Stomach (tissue), 9 donors: ENCODE results near the gene MAPK7. TPM values are rescaled to one million over a fixed set of nuclear protein-coding genes. Genes with fewer than 3 reads are reported as not detected.
A peak's percentile ranks its signal among the peaks of the same experiment; 100 is the strongest.

Experiments used
- DNase-seq, 2 donors: peaks; one replicate each; pipeline versions ENCODE4 v3.0.0 to v3.0.0-alpha.2; 2013 to 2019
- H3K27ac ChIP-seq, 5 donors: fragments of 200-600 bp in 4 of 5; sonication (generic) in 4 of 5; one replicate each; pipeline ENCODE4 v1.5.1; 2013 to 2019; ENCODE audit warnings: mild to moderate bottlenecking in 1 of 5, moderate library complexity in 1 of 5
- H3K27me3 ChIP-seq, 3 donors: fragments of 200-600 bp; sonication (generic); one replicate each; pipeline ENCODE4 v1.5.1; 2017 to 2019; ENCODE audit warnings: mixed run types in 1 of 3
- H3K36me3 ChIP-seq, 4 donors: fragments of 200-600 bp; sonication (generic); 1 replicate in 3 of 4; 2 replicates in 1 of 4; pipeline ENCODE4 v1.5.1; 2016 to 2019
- H3K4me1 ChIP-seq, 4 donors: fragments of 200-600 bp; sonication (generic); one replicate each; pipeline ENCODE4 v1.5.1; 2016 to 2019
- H3K4me3 ChIP-seq, 4 donors: fragments of 200-600 bp; sonication (generic) in 3 of 4; one replicate each; pipeline ENCODE4 v1.5.1; 2016 to 2019; ENCODE audit warnings: mild to moderate bottlenecking in 1 of 4
- H3K9me3 ChIP-seq, 4 donors: fragments of 200-600 bp; sonication (generic); one replicate each; pipeline ENCODE4 v1.5.1; 2016 to 2019
- EP300 ChIP-seq: sonication (generic); formaldehyde crosslinking; IDR thresholded peaks from one replicate; pipeline ENCODE4 v1.6.1; 2017; ENCODE audit warnings: antibody characterized with exemption
- POLR2A ChIP-seq, 4 donors: fragments of 450-650 bp; IDR thresholded peaks; one replicate each; pipeline ENCODE4 v1.6.1; 2016; ENCODE audit warnings: antibody characterized with exemption in 4 of 4, control low read depth in 2 of 4, mild to moderate bottlenecking in 1 of 4, moderate library complexity in 1 of 4
- POLR2AphosphoS5 ChIP-seq, 3 donors: sonication (generic); formaldehyde crosslinking; IDR thresholded peaks; one replicate each; pipeline ENCODE4 v1.6.1; 2016; ENCODE audit warnings: antibody characterized with exemption in 3 of 3
- WGBS, 5 donors: extraction: QIAGEN DNeasy Blood & Tissue Kit in 3 of 5; methylation state at CpG; one replicate each; pipeline versions ENCODE4 v1.1.5 to v1.1.7; 2013 to 2018; 5-methylcytosine and 5-hydroxymethylcytosine counted together
- intact Hi-C: fragments of 100-400 bp; cut with DNase I; formaldehyde crosslinking; loops from one replicate; pipeline ENCODE4 v1.15.1; 2023; ENCODE audit warnings: low total_unique reads
- polyA plus RNA-seq, 3 donors: library from polyadenylated mRNA; stranded (reverse); fragments of 200-250 nt; gene quantifications; one replicate each; pipeline ENCODE4 v1.2.3, GENCODE V29; 2013
- total RNA-seq, 5 donors: library from RNA; depleted of rRNA; stranded (reverse); fragments of >200 nt; gene quantifications; one replicate each; pipeline versions ENCODE4 v1.1.0 to v1.2.3, GENCODE V29; 2014 to 2016
- TF ChIP-seq, protein P1 (sequence below), 7 experiments: fragments of 450-650 bp in 4 of 7; fragments of 200-600 bp in 3 of 7; sonication (generic) in 3 of 7; IDR thresholded peaks; one replicate each; pipeline ENCODE4 v1.5.1; 2016 to 2019; ENCODE audit warnings: antibody characterized with exemption in 7 of 7, control low read depth in 2 of 7, mild to moderate bottlenecking in 1 of 7
- donor health status: healthy with polysubstance abuse.
- donor health status: Bipolar disorder and iron deficiency.
- donor health status: healthy.

The MAPK7 gene
- total and polyA plus RNA-seq, 8 donors = 10.3 to 221 (median 30.5) TPM

DNA sequence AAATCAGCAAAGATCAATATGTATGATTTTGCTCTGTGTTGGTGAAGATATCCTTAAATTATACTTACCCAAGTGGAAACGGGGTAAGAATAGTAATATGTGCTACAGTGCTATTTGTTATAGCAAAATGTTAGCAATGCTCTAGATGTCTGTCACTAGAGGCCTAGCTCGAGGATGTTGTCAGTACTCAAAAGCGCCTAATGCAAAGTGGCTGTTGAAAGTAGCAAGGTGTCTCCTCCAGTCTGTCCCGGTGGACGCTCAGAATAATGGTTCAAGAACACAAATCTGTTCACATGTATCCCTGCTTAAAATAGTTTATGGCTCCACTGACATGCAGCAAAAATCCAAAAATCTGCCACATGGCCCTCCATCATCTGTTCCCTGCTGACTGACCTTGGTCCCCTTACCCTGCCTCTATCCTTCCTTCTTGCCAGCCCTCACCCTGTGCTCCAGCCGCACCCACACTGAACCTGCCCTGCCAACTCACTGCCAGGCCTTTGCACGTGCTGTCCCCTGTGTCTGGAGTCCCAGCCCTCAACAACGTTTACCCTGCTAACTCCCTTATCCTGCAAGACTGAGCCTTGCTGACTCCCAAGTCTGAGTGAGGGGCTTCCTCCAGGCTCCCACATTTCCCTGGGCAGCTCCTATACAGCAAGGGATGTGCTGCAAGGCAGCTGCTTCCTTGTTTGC is 23.2 kb downstream of the MAPK7 start:
- Histone ChIP-seq H3K27me3 (no peaks in the 10 kb centered on the region), H3K4me1 (peaks cover 11 to 45% (median 18%) of the 10 kb centered on the region in 4 donors), H3K9me3 (no peaks in the 10 kb centered on the region), H3K27ac (peak overlapping the region in 1 of 5 donors; percentile 40), H3K36me3 (no peaks in the 10 kb centered on the region), H3K4me3 (no peak overlapping the region)
- intact Hi-C loops = no loop called here
- 68 to 79% (median 74%) methylated on average over 8 of the region's 8 CpGs for WGBS, 5 donors
- no peak for TF ChIP-seq POLR2AphosphoS5 (IDR thresholded peaks at IDR 0.05)
- TF ChIP-seq EP300 = no peak
- DNase-seq = no peak

DNA sequence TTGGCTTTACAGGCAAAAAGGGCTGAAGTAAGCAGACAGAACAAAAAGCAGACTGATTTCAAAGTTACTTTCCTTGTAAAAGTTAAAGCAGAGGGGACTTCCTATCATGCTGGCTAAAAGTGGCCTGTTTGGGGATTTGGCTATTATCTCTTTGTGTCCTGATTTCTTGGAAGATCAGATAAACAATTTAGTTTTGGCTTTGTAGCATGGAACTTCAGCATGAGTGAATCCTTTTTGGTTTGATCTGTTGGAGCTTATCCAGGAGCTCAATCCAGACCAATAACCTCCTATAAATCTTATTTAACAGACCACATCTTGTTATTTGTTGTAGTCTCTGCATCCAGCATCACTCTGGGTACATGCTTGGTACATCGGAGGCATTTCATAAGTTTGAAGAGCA is 23.9 kb downstream of the MAPK7 start:
- H3K9me3 ChIP-seq = no peaks in the 10 kb centered on the region
- no peaks in the 10 kb centered on the region for H3K27me3 ChIP-seq
- peaks cover 11 to 44% (median 18%) of the 10 kb centered on the region in 4 donors for H3K4me1 ChIP-seq
- peak overlapping the region in 2 of 5 donors; percentile 14 to 40 for H3K27ac ChIP-seq
- 71 to 93% (median 81%) methylated on average over 1 of the region's 1 CpG for WGBS, 5 donors
- TF ChIP-seq POLR2AphosphoS5 (IDR thresholded peaks at IDR 0.05) = no peak
- intact Hi-C loops = no loop called here
- H3K4me3 ChIP-seq = no peak overlapping the region
- no peaks in the 10 kb centered on the region for H3K36me3 ChIP-seq
- DNase-seq = no peak

DNA sequence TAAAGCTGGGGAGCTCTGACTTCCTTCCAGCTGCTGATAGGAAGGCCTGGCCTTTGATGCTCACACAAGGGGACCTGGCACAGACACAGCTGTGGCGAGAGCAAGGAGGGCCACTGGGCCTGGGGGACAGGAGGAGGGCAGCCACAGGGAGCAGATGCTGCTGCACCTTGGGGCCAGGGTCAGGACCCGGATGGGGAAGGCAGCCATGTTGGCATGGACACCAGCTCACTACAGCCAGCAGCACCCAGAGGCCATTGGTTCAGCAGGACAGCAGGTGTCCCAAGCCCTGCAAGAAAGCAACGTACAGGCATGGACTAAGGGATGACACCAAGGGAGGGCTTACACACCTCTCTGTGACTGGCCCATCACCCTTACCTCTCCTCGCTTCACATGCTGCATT is 24.7 kb downstream of the MAPK7 start:
- intact Hi-C loops = no loop called here
- no peak overlapping the region for H3K27ac ChIP-seq
- no peaks in the 10 kb centered on the region for H3K9me3 ChIP-seq
- DNase-seq = no peak
- H3K27me3 ChIP-seq = no peaks in the 10 kb centered on the region
- WGBS, 5 donors = 72 to 100% (median 88%) methylated on average over 2 to 4 of the region's 4 CpGs
- H3K4me1 ChIP-seq = peaks cover 11 to 36% (median 16%) of the 10 kb centered on the region in 4 donors
- TF ChIP-seq POLR2A (IDR thresholded peaks at IDR 0.05) = no peak
- no peak for TF ChIP-seq EP300
- no peak for TF ChIP-seq POLR2AphosphoS5 (IDR thresholded peaks at IDR 0.05)
- TF ChIP-seq, protein P1, sequence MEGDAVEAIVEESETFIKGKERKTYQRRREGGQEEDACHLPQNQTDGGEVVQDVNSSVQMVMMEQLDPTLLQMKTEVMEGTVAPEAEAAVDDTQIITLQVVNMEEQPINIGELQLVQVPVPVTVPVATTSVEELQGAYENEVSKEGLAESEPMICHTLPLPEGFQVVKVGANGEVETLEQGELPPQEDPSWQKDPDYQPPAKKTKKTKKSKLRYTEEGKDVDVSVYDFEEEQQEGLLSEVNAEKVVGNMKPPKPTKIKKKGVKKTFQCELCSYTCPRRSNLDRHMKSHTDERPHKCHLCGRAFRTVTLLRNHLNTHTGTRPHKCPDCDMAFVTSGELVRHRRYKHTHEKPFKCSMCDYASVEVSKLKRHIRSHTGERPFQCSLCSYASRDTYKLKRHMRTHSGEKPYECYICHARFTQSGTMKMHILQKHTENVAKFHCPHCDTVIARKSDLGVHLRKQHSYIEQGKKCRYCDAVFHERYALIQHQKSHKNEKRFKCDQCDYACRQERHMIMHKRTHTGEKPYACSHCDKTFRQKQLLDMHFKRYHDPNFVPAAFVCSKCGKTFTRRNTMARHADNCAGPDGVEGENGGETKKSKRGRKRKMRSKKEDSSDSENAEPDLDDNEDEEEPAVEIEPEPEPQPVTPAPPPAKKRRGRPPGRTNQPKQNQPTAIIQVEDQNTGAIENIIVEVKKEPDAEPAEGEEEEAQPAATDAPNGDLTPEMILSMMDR (IDR thresholded peaks at IDR 0.05) = no peak
- no peaks in the 10 kb centered on the region for H3K36me3 ChIP-seq
- no peak overlapping the region for H3K4me3 ChIP-seq

DNA sequence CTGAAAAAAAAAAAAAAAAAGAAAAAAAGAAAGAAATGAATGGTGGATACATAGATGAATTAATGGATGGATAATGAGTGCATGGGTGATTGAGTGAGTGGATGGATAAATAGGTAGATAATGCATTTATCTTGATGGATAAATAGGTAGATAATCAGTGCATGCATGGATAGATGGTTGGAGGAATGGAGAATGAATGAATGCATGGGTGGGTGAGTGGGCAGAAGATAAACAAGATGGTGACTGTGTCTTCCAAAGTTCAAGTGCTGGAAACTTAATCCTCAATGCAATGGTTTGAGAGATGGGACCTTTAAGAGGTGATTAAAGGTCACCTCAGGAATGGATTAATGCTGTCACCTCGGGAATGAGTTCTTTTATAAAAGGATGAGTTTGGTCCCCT is 26.0 kb downstream of the MAPK7 start:
- no peaks in the 10 kb centered on the region for H3K27me3 ChIP-seq
- H3K4me3 ChIP-seq = no peak overlapping the region
- WGBS, 5 donors = 52 to 83% (median 72%) methylated on average over 1 of the region's 1 CpG
- intact Hi-C loops = no loop called here
- peaks cover 0 to 23% (median 6%) of the 10 kb centered on the region in 4 donors for H3K4me1 ChIP-seq
- TF ChIP-seq POLR2AphosphoS5 (IDR thresholded peaks at IDR 0.05) (no peak), EP300 (no peak), POLR2A (IDR thresholded peaks at IDR 0.05) (no peak)
- TF ChIP-seq, protein P1 (IDR thresholded peaks at IDR 0.05) = no peak
- no peaks in the 10 kb centered on the region for H3K9me3 ChIP-seq
- H3K36me3 ChIP-seq = no peaks in the 10 kb centered on the region
- no peak for DNase-seq
- no peak overlapping the region for H3K27ac ChIP-seq

DNA sequence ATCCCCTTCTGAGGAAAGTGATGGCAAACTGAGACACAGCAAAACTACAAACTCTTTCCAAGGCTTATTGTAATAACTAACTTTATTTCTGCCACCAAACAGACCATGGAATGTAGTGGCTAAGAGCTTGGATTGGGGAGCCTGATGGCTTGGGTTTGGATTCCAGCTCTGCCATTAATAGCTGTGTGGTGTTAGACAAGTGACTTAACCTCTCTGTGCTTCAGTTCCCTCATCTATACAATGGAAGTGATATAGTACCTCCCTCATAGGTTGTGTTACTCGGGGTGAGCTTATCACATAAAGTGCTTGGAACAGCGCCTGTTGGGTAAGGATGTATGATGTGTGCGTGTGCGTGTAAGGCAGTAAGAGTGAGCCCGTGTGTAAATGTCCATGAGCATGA is 26.8 kb downstream of the MAPK7 start:
- H3K27me3 ChIP-seq = no peaks in the 10 kb centered on the region
- H3K36me3 ChIP-seq = no peaks in the 10 kb centered on the region
- WGBS, 5 donors = 71 to 93% (median 85%) methylated on average over 5 of the region's 5 CpGs
- no peak overlapping the region for H3K4me3 ChIP-seq
- no peak for DNase-seq
- no peak for TF ChIP-seq POLR2AphosphoS5 (IDR thresholded peaks at IDR 0.05)
- TF ChIP-seq, protein P1 (IDR thresholded peaks at IDR 0.05) = no peak
- no peak for TF ChIP-seq EP300
- no peak for TF ChIP-seq POLR2A (IDR thresholded peaks at IDR 0.05)
- H3K4me1 ChIP-seq = peaks cover 0 to 15% (median 2%) of the 10 kb centered on the region in 4 donors
- intact Hi-C loops = no loop called here
- no peaks in the 10 kb centered on the region for H3K9me3 ChIP-seq
- H3K27ac ChIP-seq = no peak overlapping the region
